H1 (cell line): ENCODE measurements around the gene WBP11. TPM values are rescaled to one million over a fixed set of nuclear protein-coding genes. Genes with fewer than 3 reads are reported as not detected.

Experiments
- CTCF ChIA-PET: fragments of 300-600 bp; sonication (Branson Sonifier 250); formaldehyde crosslinking; loops from one replicate; lab custom pipeline; 2021; ENCODE audit not compliant: partially characterized antibody; lab: Charles Lee
- POLR2A ChIA-PET: fragments of 300-600 bp; sonication (Branson Sonifier 250); formaldehyde crosslinking; loops from one replicate; lab custom pipeline; 2021; ENCODE audit warnings: inconsistent platforms; ENCODE audit not compliant: partially characterized antibody; lab: Charles Lee
- DNase-seq, 2 experiments: peaks; one replicate each; pipeline versions ENCODE4 v3.0.0 to v3.0.0-alpha.2; 2010 to 2022; ENCODE audit warnings: low spot score in 2 of 2, low read depth in 1 of 2, mixed read lengths in 1 of 2
- FAIRE-seq: peaks from 2 replicates; lab custom pipeline; 2011; peaks lifted over from hg19 to GRCh38; lab: Jason Lieb, UNC
- H2AFZ ChIP-seq: 2 replicates; pipeline ENCODE4 v1.8.1; 2012; ENCODE audit warnings: low read length, inconsistent platforms
- H2AK5ac ChIP-seq: 2 replicates; pipeline ENCODE4 v1.6.1; 2013; ENCODE audit warnings: low read depth, low read length
- H2BK120ac ChIP-seq: replicated peaks from 2 replicates; pipeline ENCODE3; 2013; ENCODE audit warnings: low read depth, low read length, inconsistent platforms
- H2BK12ac ChIP-seq: 2 replicates; pipeline ENCODE4 v1.6.1; 2013; ENCODE audit warnings: low read depth, low read length
- H2BK15ac ChIP-seq: 2 replicates; pipeline ENCODE4 v1.6.1; 2013; ENCODE audit warnings: low read length
- H2BK20ac ChIP-seq: 2 replicates; pipeline ENCODE4 v1.6.1; 2013; ENCODE audit warnings: low read length
- H2BK5ac ChIP-seq: 2 replicates; pipeline ENCODE4 v1.6.1; 2013; ENCODE audit warnings: low read depth, low read length
- H3K14ac ChIP-seq: 2 replicates; pipeline ENCODE4 v1.6.1; 2013; ENCODE audit warnings: inconsistent platforms; ENCODE audit not compliant: insufficient read length
- H3K18ac ChIP-seq: 2 replicates; pipeline ENCODE4 v1.6.1; 2013; ENCODE audit warnings: low read length; ENCODE audit errors: extremely low read depth
- H3K23ac ChIP-seq: 2 replicates; pipeline ENCODE4 v1.6.1; 2013; ENCODE audit warnings: inconsistent platforms; ENCODE audit not compliant: insufficient read length
- H3K23me2 ChIP-seq: 2 replicates; pipeline ENCODE4 v1.6.1; 2013; ENCODE audit warnings: low read depth, low read length
- H3K27ac ChIP-seq: 2 replicates; pipeline ENCODE4 v1.6.1; 2011; ENCODE audit warnings: low read depth, low read length, inconsistent platforms
- H3K27me3 ChIP-seq, 4 experiments: replicated peaks in 1 of 4; 1 replicate in 1 of 4; 2 replicates in 3 of 4; pipeline versions ENCODE4 v1.6.1 to v1.8.1; 2011 to 2013; ENCODE audit warnings: low read length in 3 of 4, mild to moderate bottlenecking in 3 of 4, inconsistent platforms in 2 of 4, mixed read lengths in 2 of 4, moderate library complexity in 1 of 4; ENCODE audit not compliant: control insufficient read depth in 3 of 4, insufficient read depth in 3 of 4; ENCODE audit errors: extremely low read depth in 1 of 4
- H3K36me3 ChIP-seq, 4 experiments: 2 replicates each; pipeline versions ENCODE4 v1.6.1 to v1.8.1; 2011 to 2013; ENCODE audit warnings: mild to moderate bottlenecking in 4 of 4, low read length in 3 of 4, moderate library complexity in 2 of 4, control low read depth in 1 of 4, inconsistent platforms in 1 of 4; ENCODE audit not compliant: insufficient read depth in 4 of 4, control insufficient read depth in 2 of 4
- H3K4ac ChIP-seq: replicated peaks from 2 replicates; pipeline ENCODE3; 2013; ENCODE audit warnings: low read length, low read depth, mixed read lengths, inconsistent platforms; ENCODE audit not compliant: insufficient read length
- H3K4me1 ChIP-seq, 4 experiments: replicated peaks in 1 of 4; 1 replicate in 1 of 4; 2 replicates in 3 of 4; pipeline versions ENCODE4 v1.6.1 to v1.8.1; 2011 to 2013; ENCODE audit warnings: low read length in 3 of 4, inconsistent platforms in 2 of 4, mixed read lengths in 1 of 4; ENCODE audit not compliant: insufficient read depth in 4 of 4, control insufficient read depth in 3 of 4
- H3K4me2 ChIP-seq, 2 experiments: 2 replicates each; pipeline versions ENCODE4 v1.6.1 to v1.8.1; 2011 to 2013; ENCODE audit warnings: low read depth in 2 of 2, low read length in 2 of 2, control low read depth in 1 of 2, inconsistent platforms in 1 of 2, mild to moderate bottlenecking in 1 of 2; ENCODE audit not compliant: insufficient read depth in 1 of 2
- H3K4me3 ChIP-seq, 4 experiments: fragments of 200-600, 300-600 bp in 1 of 4; sonication (generic), shearing (Covaris generic), sonication (Bioruptor Twin) in 1 of 4; 2 replicates each; pipeline versions ENCODE4 v1.5.1 to v1.8.1; 2011 to 2016; ENCODE audit warnings: low read length in 4 of 4, low read depth in 3 of 4, control low read depth in 2 of 4, inconsistent platforms in 2 of 4, mild to moderate bottlenecking in 2 of 4, mixed read lengths in 1 of 4, moderate library complexity in 1 of 4; ENCODE audit not compliant: insufficient read depth in 2 of 4; ENCODE audit errors: extremely low read depth in 1 of 4
- H3K56ac ChIP-seq: replicated peaks from 2 replicates; pipeline ENCODE3; 2013; ENCODE audit warnings: low read depth, mild to moderate bottlenecking, mixed read lengths, low read length, inconsistent platforms; ENCODE audit not compliant: insufficient read length
- H3K79me1 ChIP-seq: 2 replicates; pipeline ENCODE4 v1.6.1; 2013; ENCODE audit warnings: low read depth, low read length, control low read depth
- H3K79me2 ChIP-seq, 2 experiments: 2 replicates each; pipeline versions ENCODE4 v1.6.1 to v1.8.1; 2012 to 2013; ENCODE audit warnings: low read length in 2 of 2, mild to moderate bottlenecking in 2 of 2, inconsistent platforms in 1 of 2; ENCODE audit not compliant: insufficient read depth in 2 of 2, control insufficient read depth in 1 of 2
- H3K9ac ChIP-seq, 4 experiments: replicated peaks in 1 of 4; 1 replicate in 1 of 4; 2 replicates in 3 of 4; pipeline versions ENCODE4 v1.6.1 to v1.8.1; 2011 to 2013; ENCODE audit warnings: low read depth in 3 of 4, low read length in 3 of 4, control low read depth in 2 of 4, mild to moderate bottlenecking in 2 of 4, moderate library complexity in 2 of 4, inconsistent platforms in 1 of 4; ENCODE audit errors: extremely low read depth in 1 of 4
- H3K9me3 ChIP-seq, 2 experiments: 2 replicates each; pipeline versions ENCODE4 v1.6.1 to v1.8.1; 2012 to 2013; ENCODE audit warnings: mild to moderate bottlenecking in 2 of 2, moderate library complexity in 2 of 2, control low read depth in 1 of 2, inconsistent platforms in 1 of 2, low read depth in 1 of 2, low read length in 1 of 2, mixed read lengths in 1 of 2; ENCODE audit not compliant: insufficient read depth in 2 of 2
- H4K20me1 ChIP-seq, 2 experiments: replicated peaks in 1 of 2; 2 replicates each; pipeline versions ENCODE3 to v1.8.1; 2011 to 2013; ENCODE audit warnings: inconsistent platforms in 2 of 2, low read length in 2 of 2, mild to moderate bottlenecking in 1 of 2; ENCODE audit not compliant: insufficient read depth in 2 of 2, control insufficient read depth in 1 of 2
- H4K5ac ChIP-seq: 2 replicates; pipeline ENCODE4 v1.6.1; 2013; ENCODE audit warnings: low read length, low read depth, mixed read lengths, inconsistent platforms; ENCODE audit not compliant: insufficient read length
- H4K8ac ChIP-seq: 2 replicates; pipeline ENCODE4 v1.8.0; 2013; ENCODE audit warnings: mild to moderate bottlenecking, moderate library complexity, low read length, inconsistent platforms; ENCODE audit not compliant: insufficient read depth; ENCODE audit errors: extremely low read depth
- H4K91ac ChIP-seq: replicated peaks from 2 replicates; pipeline ENCODE3; 2013; ENCODE audit warnings: low read length, mixed read lengths, inconsistent platforms; ENCODE audit not compliant: insufficient read length
- CEBPB ChIP-seq: IDR thresholded peaks from 2 replicates; pipeline ENCODE4 v1.6.1; 2012; ENCODE audit warnings: low read depth, low read length
- CHD2 ChIP-seq: IDR thresholded peaks from 2 replicates; pipeline ENCODE4 v1.6.1; 2012; ENCODE audit warnings: low read length, improper control_type of control experiment
- EP300 ChIP-seq, 2 experiments: IDR thresholded peaks; 1 replicate in 1 of 2; 2 replicates in 1 of 2; pipeline ENCODE4 v1.6.1; 2011 to 2012; ENCODE audit warnings: low read depth in 2 of 2, low read length in 2 of 2, mild to moderate bottlenecking in 2 of 2, borderline replicate concordance in 1 of 2, inconsistent platforms in 1 of 2, moderate library complexity in 1 of 2
- FOSL1 ChIP-seq: IDR thresholded peaks from 2 replicates; pipeline ENCODE4 v1.6.1; 2011; ENCODE audit warnings: mild to moderate bottlenecking, low read depth, low read length, moderate library complexity; ENCODE audit not compliant: insufficient read depth
- GTF2F1 ChIP-seq: IDR thresholded peaks from 2 replicates; pipeline ENCODE4 v1.6.1; 2012; ENCODE audit warnings: low read depth, low read length, improper control_type of control experiment, borderline replicate concordance
- JUN ChIP-seq: IDR thresholded peaks from 2 replicates; pipeline ENCODE4 v1.6.1; 2011; ENCODE audit warnings: low read depth, mild to moderate bottlenecking, improper control_type of control experiment, low read length
- KDM5A ChIP-seq: fragments of 200-600 bp; IDR thresholded peaks from 2 replicates; pipeline ENCODE4 v1.7.1; 2012; ENCODE audit warnings: mild to moderate bottlenecking, low read length, inconsistent platforms, mixed read lengths
- POLR2A ChIP-seq, 2 experiments: IDR thresholded peaks; 1 replicate in 1 of 2; 2 replicates in 1 of 2; pipeline ENCODE4 v1.6.1; 2011; ENCODE audit warnings: low read depth in 2 of 2, low read length in 2 of 2, mild to moderate bottlenecking in 2 of 2; ENCODE audit errors: control extremely low read depth in 1 of 2
- POLR2AphosphoS5 ChIP-seq: IDR thresholded peaks from 2 replicates; pipeline ENCODE4 v1.6.1; 2011; ENCODE audit warnings: low read depth, low read length
- TAF7 ChIP-seq: optimal IDR thresholded peaks from 2 replicates; pipeline ENCODE3; 2011; ENCODE audit warnings: low read depth, mild to moderate bottlenecking, inconsistent platforms, low read length, moderate library complexity, borderline replicate concordance
- WGBS, 2 experiments: shearing (Covaris generic) in 1 of 2; methylation state at CpG; one replicate each; pipeline versions ENCODE4 v1.1.6 to v1.1.7; 2013 to 2015; ENCODE audit warnings: low lambda C conversion rate in 2 of 2, mixed read lengths in 2 of 2, inconsistent platforms in 1 of 2, low coverage in 1 of 2, missing lambda C conversion rate in 1 of 2; ENCODE audit not compliant: insufficient replicate concordance in 2 of 2, insufficient coverage in 1 of 2, insufficient read length in 1 of 2; ENCODE audit errors: extremely low coverage in 1 of 2, missing lambda C conversion rate in 1 of 2; 5-methylcytosine and 5-hydroxymethylcytosine counted together
- polyA plus RNA-seq, 7 experiments: library from polyadenylated mRNA; depleted of rRNA in 3 of 7; stranded (reverse) in 5 of 7; unstranded in 2 of 7; fragments of >200 nt in 5 of 7; fragments of 200-250 nt in 2 of 7; gene quantifications; 1 replicate in 5 of 7; 2 replicates in 1 of 7; 4 replicates in 1 of 7; pipeline versions ENCODE4 v1.2.1 to v1.2.3, GENCODE V29; 2011 to 2013; ENCODE audit warnings: missing spikeins in 2 of 7, mixed read lengths in 2 of 7
- total RNA-seq: library from RNA; stranded (reverse); fragmentation: NEBNext Ultra II Directional; extraction: Animal tissue kit (Norgen Biotek cat#: 25700); gene quantifications from 2 replicates; pipeline ENCODE4 v1.2.1, GENCODE V29; 2021

WBP11 gene
- total and polyA plus RNA-seq, 2 of the 8 experiments (the other 6 are each of a cell fraction or from before 2014, with no cell fraction given): 22.1 to 134 TPM

DNA sequence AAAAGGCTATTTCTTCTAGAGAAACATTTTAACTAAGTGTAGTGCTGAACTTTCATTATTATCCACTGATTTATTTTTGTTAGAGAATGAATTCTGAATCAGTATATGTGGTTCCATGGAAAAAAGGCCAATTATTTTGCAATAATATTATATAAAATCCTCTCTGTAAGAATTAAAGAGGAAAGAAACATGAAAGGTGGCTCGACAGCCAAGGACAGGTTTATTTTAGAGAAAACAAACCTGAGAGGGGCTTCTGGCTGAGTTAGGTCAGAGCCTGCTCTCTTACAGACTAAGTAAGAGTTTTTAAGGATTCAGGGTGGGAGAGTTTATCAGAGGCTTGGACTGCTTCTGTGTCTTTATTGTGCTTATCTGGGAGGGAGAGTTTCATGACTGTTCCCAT is 60.2 kb downstream of the WBP11 start:
- Histone ChIP-seq H3K4me3 (no peak overlapping the region), H4K8ac (no peak overlapping the region), H3K9ac (no peak overlapping the region), H3K27me3 (no peaks in the 10 kb centered on the region), H3K18ac (no peak overlapping the region), H3K27ac (no peak overlapping the region), H3K4me1 (no peaks in the 10 kb centered on the region), H3K9me3 (peaks cover 21 to 24% of the 10 kb centered on the region in 2 experiments; a peak in 3 of 4 replicates), H2BK120ac (no peak overlapping the region), H2BK20ac (no peak overlapping the region), H3K14ac (no peak overlapping the region), H2BK15ac (no peak overlapping the region), H3K4me2 (no peak overlapping the region), H3K79me2 (no peaks in the 10 kb centered on the region), H3K56ac (no peak overlapping the region), H4K20me1 (no peaks in the 10 kb centered on the region), H3K23ac (no peak overlapping the region), H3K23me2 (no peaks in the 10 kb centered on the region), H2BK12ac (no peak overlapping the region), H3K79me1 (no peaks in the 10 kb centered on the region), H3K4ac (no peak overlapping the region), H2AK5ac (no peak overlapping the region), H3K36me3 (no peaks in the 10 kb centered on the region; a peak in 1 of 8 replicates), H4K5ac (no peak overlapping the region), H4K91ac (no peak overlapping the region), H2BK5ac (no peak overlapping the region), H2AFZ (no peak overlapping the region)
- CTCF ChIA-PET: interaction anchor here (1.2 to 1.7 kb wide), 2 partner anchors 18 to 26 kb away, joined by 4 to 6 read pairs; no protein-coding TSS in a partner anchor
- TF ChIP-seq TAF7 (no peak), FOSL1 (no peak), CEBPB (no peak), POLR2A (IDR thresholded peaks at IDR 0.05; ENCODE audit: control extremely low read depth in 1 of 2, low read depth in 2 of 2, low read length in 2 of 2) (no peak), POLR2AphosphoS5 (no peak), EP300 (IDR thresholded peaks at IDR 0.05; ENCODE audit: borderline replicate concordance in 1 of 2, low read depth in 2 of 2, low read length in 2 of 2) (no peak), CHD2 (no peak), KDM5A (no peak), JUN (no peak), GTF2F1 (no peak)
- POLR2A ChIA-PET: no interaction called here
- no peak for FAIRE-seq
- 81% methylated on average over 1 of the region's 1 CpG; no CpG with 5 or more reads in 1 of the 2 experiments for WGBS, 2 experiments
- no peak for DNase-seq
